ENCODE measurements around the gene CDKN2B. TPM values are rescaled to one million over a fixed set of nuclear protein-coding genes. Genes with fewer than 3 reads are reported as not detected.

Gene CDKN2B
- total RNA-seq, 1 experiment from 2014 or later, result not detected

DNA sequence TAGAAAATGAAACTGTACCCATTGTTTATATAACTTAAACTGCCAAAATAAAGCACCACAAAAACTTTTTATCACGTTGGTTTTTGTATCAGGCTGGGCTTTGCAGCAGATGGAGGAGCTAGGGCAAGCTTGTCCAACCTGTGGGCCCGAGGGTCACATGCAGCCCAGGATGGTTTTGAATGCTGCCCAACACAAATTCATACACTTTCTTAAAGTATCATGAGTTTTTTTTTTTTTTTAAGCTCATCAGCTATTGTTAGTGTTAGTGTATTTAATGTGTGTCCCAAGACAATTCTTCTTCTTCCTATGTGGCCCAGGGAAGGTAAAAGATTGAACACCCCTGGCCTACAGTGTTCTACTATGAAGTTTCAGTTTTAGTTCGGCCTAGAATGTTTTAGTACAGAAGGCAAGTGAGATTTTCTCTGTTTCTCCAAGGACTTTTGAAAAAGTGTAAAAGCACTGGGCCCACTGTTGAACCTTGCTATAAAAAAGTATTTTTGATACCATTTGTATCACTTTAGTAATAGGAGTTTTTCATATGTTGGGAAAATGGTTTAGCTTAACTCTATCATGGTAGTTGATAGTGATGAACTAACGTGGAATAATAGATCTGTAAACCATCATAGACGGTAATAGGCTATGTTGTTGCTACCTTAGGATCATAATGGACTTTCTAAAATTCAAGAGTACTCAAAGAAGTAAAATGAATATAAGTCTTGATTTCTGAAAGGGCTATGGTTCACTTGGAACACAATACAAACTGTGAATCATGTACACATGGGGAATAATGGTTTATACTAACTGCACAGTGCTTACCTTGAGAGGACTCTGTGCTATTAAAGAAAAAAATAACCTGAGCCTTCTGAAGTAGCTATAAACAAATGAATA is 17.8 kb downstream of the CDKN2B start:
- intact Hi-C loops (cut with micrococcal nuclease), result no loop called here
- BruUV-seq (replicated peaks), result no TSS peak
- no peak overlapping the region for H3K27ac Mint-ChIP-seq (ENCODE audit: low read depth, unreplicated experiment)
- no peaks in the 10 kb centered on the region for H3K27me3 Mint-ChIP-seq (ENCODE audit: insufficient read depth, unreplicated experiment)
- H3K9me3 Mint-ChIP-seq (ENCODE audit: unreplicated experiment), result no peaks in the 10 kb centered on the region
- H3K4me1 Mint-ChIP-seq (ENCODE audit: insufficient read depth, unreplicated experiment), result no peaks in the 10 kb centered on the region
- H3K4me3 Mint-ChIP-seq (ENCODE audit: unreplicated experiment), result no peak overlapping the region
- ChIA-PET CTCF (no interaction called here), POLR2A (no interaction called here)
- TF ChIP-seq, protein P1, sequence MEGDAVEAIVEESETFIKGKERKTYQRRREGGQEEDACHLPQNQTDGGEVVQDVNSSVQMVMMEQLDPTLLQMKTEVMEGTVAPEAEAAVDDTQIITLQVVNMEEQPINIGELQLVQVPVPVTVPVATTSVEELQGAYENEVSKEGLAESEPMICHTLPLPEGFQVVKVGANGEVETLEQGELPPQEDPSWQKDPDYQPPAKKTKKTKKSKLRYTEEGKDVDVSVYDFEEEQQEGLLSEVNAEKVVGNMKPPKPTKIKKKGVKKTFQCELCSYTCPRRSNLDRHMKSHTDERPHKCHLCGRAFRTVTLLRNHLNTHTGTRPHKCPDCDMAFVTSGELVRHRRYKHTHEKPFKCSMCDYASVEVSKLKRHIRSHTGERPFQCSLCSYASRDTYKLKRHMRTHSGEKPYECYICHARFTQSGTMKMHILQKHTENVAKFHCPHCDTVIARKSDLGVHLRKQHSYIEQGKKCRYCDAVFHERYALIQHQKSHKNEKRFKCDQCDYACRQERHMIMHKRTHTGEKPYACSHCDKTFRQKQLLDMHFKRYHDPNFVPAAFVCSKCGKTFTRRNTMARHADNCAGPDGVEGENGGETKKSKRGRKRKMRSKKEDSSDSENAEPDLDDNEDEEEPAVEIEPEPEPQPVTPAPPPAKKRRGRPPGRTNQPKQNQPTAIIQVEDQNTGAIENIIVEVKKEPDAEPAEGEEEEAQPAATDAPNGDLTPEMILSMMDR (IDR thresholded peaks at IDR 0.05; ENCODE audit: unreplicated experiment), result no peak
- no peak for DNase-seq (ENCODE audit: unreplicated experiment)
- H3K36me3 Mint-ChIP-seq (ENCODE audit: insufficient read depth, unreplicated experiment), result no peaks in the 10 kb centered on the region

DNA sequence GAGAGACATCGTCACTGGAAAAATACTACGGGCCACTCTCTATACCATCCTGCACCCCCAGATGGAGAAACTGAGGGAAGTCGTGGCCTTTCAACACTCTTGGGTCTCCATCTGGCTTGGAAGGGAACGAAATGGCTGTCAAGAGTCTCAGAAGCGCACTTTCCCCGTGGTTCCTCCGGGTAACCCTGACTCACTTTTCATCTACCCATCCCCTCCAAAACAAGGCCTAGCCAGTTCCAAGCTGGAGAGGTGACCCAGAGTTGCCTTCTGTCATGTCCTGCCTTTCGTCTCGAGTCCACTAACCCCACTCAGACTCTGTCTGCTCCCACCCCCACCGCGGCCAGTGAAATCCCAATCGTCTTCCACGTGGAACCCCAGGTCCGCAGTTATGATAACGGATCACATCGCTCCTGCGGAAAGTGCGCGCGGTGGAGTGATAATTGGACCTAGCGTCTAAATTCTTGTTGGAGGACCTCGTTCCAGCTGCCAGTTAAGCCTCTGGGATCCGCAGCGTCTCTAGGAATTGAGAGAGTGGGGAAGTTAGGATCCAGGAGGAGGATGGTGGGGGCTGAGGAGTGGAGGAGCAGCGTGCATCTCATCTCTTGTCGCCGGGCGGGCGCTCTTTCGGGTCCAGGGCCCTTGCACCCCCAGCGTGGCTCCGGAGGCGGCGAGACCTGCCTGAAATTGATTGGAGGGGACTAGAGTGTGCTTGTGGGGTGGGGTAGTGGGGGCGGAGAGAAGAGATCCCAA is 19.5 kb downstream of the CDKN2B start:
- no peak for DNase-seq (ENCODE audit: unreplicated experiment)
- Mint-ChIP-seq H3K27me3 (ENCODE audit: insufficient read depth, unreplicated experiment) (no peaks in the 10 kb centered on the region), H3K4me3 (ENCODE audit: unreplicated experiment) (no peak overlapping the region), H3K4me1 (ENCODE audit: insufficient read depth, unreplicated experiment) (no peaks in the 10 kb centered on the region), H3K36me3 (ENCODE audit: insufficient read depth, unreplicated experiment) (no peaks in the 10 kb centered on the region), H3K9me3 (ENCODE audit: unreplicated experiment) (no peaks in the 10 kb centered on the region), H3K27ac (ENCODE audit: low read depth, unreplicated experiment) (no peak overlapping the region)
- TF ChIP-seq, protein P1 (IDR thresholded peaks at IDR 0.05; ENCODE audit: unreplicated experiment), result no peak
- intact Hi-C loops (cut with micrococcal nuclease), result no loop called here
- ChIA-PET CTCF (no interaction called here), POLR2A (no interaction called here)
- no TSS peak for BruUV-seq (replicated peaks)

DNA sequence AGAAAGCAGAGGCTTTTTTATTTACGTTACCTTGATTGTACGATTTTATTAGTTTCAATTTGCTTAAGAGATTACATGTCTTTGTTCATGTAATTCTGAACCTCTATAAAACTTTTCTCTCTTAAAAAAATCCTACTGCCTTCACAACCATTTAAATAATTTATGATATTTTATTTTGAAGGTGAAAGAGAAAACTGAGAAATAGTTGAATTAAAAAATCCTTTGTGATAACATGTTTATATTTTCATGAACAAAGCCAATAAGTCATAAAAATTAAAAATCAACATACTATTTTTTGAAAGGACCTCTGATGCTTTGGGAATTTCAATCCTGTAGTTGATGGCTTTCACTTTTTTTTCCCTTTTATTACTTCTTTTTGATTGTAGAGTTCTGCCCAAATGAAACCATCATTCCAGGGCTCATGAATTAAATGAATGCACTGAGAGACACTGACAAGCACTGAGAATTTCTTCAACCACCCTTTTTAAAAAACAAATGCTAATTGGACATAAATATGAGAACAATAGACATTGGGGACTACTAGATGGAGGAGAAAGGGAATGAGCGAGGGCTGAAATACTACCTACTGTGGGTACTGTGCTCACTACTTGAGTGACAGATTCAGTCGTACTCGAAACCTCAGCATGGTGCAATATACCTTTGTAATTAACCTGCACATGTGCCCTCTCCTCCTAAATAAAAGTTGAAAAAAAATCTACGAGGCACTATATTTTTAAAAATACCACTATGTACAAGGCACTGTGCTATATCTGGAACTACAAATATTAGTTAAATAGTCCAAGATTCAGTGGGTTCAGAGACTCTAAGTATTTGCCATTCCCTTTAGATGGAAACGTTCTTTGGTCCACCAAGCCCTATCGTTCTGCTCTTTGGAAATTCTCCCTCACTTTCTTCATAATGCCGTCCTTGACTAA is 20.8 kb downstream of the CDKN2B start:
- no peak overlapping the region for H3K4me3 Mint-ChIP-seq (ENCODE audit: unreplicated experiment)
- no peak for DNase-seq (ENCODE audit: unreplicated experiment)
- no peak overlapping the region for H3K27ac Mint-ChIP-seq (ENCODE audit: low read depth, unreplicated experiment)
- POLR2A ChIA-PET, result no interaction called here
- CTCF ChIA-PET, result no interaction called here
- no peaks in the 10 kb centered on the region for H3K9me3 Mint-ChIP-seq (ENCODE audit: unreplicated experiment)
- H3K27me3 Mint-ChIP-seq (ENCODE audit: insufficient read depth, unreplicated experiment), result no peaks in the 10 kb centered on the region
- no TSS peak for BruUV-seq (replicated peaks)
- no peaks in the 10 kb centered on the region for H3K36me3 Mint-ChIP-seq (ENCODE audit: insufficient read depth, unreplicated experiment)
- intact Hi-C loops (cut with micrococcal nuclease), result no loop called here
- TF ChIP-seq, protein P1 (IDR thresholded peaks at IDR 0.05; ENCODE audit: unreplicated experiment), result no peak
- no peaks in the 10 kb centered on the region for H3K4me1 Mint-ChIP-seq (ENCODE audit: insufficient read depth, unreplicated experiment)
